GM18870 (cell line): ENCODE results near the gene STAT5B.

Source experiments
- ATAC-seq: cut with Tn5 transposase; IDR thresholded peaks from one replicate; pipeline ENCODE4 v1.9.1; 2021; ENCODE audit warnings: moderate library complexity; ENCODE audit not compliant: unreplicated experiment

STAT5B gene

GRCh38 chr17:42180922-42181850 lies 95.0 kb downstream of the STAT5B start, which contains the start of gene KCNH4:
Gene KCNH4, minus strand, starts transcription at chr17:42181142. Its CDS starts 197 bp downstream, at chr17:42180945.
- ATAC-seq = no peak

DNA sequence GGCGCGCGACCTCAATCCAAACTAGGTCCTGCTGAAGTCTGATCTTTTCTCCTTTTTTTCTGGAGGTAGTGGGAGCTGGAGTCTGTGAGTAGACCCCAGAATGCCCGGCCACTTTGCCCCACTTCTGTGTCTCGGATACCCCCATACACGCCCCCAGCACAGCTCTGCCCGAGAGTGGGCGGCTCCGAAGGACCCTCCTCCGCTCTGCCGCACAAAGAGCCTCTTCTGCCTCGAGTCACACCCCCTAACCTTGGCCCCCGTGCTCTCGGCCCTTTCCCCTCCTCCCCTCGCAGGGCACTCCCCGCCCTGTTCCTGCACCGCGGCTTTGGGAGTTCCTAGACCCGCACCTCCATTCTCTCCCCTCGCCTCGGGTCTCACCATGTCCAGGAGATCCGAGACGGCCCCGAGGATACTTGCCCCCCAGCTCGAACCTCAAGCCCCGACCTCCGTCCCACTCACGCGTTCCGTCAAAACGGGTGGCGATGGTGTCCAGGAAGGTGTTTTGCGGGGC lies 95.7 kb downstream of the STAT5B start:
- no peak for ATAC-seq

DNA sequence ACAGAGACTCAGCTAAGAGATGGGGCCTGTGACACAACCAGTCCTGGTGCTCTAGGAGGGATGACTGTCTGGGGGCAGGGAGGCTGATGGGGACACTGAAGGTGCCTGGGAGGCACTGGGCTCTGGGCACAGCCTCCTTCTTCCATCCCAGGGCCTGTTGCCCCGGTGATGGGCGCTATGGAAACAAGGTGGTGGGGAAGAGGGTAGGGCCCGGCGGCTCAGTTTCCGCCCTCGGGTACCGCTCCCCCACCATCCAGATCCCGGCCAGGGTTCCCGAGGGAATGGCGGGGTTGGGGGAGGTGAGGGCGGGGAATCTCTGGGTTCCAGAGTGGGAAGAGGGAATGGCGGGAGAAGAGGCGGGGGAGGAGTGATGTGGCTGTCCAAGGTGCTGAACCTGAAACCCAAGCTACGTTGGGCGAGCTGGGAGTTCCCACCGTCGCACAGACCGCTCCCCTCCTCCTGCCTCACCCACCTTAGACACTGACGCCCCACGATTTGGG lies 96.2 kb downstream of the STAT5B start:
- no peak for ATAC-seq

DNA sequence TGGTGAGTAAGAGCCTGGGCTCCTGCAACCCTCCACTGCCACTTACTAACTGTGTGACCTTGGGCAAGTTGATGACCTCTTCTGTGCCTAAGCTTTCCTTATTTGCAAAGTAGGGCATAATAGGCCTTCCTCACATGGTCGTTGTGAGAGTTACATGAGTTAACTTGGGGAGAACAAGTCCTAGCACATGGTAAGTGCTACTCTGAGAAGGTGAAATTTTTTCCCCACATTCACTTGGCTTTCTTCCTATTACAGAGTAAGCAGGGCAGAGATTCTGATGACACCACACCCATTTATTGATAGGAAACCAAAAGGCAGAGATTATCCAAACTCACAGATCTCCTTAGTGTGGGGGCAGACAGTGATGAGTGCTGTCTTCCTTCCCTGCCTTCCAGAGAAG lies 96.9 kb downstream of the STAT5B start:
- no peak for ATAC-seq

DNA sequence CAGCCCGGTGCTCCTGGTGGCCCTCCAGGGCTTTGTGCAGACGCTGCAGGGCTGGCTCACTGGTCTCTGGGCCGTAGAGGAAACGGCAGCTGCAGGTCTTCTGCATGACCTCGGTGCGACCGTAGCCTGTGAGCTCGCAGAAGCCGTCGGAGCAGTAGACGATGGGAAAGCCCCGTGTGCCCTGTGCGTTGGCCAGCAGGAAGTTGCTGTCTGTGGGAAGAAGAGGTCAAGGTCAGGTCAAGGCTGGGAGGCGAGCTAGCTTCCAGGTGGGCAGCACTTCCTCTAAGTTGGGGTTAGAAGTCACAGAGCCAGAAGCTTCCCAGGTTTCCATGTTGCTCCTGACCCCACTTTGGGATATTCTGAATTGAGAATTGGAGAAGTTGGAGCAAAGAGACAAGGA lies 97.4 kb downstream of the STAT5B start:
- no peak for ATAC-seq

- ATAC-seq = no peak
These were observed 98.5 kb downstream of the STAT5B start for GRCh38 chr17:42177684-42178083.

- no peak for ATAC-seq
These were observed 101.9 kb downstream of the STAT5B start for GRCh38 chr17:42174126-42174783.

- no peak for ATAC-seq
These were observed 104.4 kb downstream of the STAT5B start for GRCh38 chr17:42171831-42172230.

- ATAC-seq = no peak
These were observed 106.8 kb downstream of the STAT5B start for GRCh38 chr17:42169351-42169750.

DNA sequence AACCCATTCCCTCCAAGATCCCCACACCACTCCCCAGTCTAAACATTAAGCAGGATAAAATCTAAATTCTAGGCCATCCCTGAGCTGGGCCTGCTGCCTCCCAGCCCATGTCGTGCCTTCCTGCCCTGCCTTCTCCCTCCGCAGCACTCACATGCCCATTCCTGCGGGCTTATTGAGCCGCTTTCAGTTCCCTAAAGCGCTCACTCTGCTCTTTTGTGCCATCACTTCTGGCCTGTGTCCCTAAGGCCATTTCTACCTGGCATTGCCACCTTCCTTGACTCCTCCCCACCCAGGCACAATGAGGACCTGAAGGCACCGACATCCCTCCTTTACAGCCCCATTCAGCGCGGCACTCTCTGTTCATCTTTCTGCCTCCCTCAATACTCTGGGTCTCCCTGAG lies 108.4 kb downstream of the STAT5B start:
- ATAC-seq = no peak

DNA sequence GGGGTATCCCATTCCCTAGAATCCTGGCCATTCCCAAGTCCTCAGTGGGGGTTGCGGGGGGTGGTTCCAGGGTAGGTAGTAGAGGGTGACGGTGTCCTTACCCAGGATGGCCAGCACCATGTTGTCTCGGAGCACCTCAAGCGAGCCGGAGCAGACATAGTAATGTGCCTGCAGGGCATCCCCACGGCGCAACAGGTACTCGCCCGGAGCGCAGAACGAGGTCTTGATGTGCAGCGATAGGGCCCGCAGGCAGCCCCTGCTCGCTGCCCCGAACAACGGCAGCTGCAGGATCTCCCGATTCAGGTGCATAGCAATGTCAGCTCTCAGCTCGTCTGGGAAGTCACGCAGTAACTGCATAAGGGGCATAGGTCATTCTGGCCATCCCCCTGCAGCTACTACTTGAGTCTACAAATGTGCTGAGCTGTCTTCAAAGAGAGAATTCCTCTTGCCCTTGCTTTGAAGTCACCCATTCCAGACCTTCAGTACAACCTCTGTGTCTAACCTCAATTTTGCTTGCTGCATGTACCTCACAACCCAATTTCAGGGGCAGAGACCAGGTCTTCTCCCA lies 109.9 kb downstream of the STAT5B start:
- ATAC-seq = no peak

GRCh38 chr17:42165751-42166150 lies 110.4 kb downstream of the STAT5B start:
- no peak for ATAC-seq

GRCh38 chr17:42163696-42164407 lies 112.3 kb downstream of the STAT5B start:
- no peak for ATAC-seq

GRCh38 chr17:42163113-42163512 lies 113.1 kb downstream of the STAT5B start:
- no peak for ATAC-seq

DNA sequence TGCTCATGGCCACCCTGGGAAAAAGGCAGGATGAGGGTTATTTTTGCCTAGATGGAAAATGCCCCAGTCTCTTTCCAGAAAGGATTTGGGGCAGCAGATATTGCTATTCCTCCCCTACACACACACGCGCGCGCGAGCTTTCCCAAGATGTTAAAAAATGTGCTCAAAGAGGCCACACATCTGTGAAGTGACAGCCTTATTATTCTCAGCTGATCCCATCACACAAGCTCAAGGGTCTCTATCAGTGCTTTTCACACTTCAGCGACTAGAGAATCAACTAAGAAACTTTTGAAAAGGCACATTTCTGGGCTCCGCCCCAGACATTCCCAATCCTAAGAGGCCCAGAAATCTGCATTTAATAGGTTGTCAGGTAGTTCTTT lies 115.7 kb downstream of the STAT5B start:
- no peak for ATAC-seq

GRCh38 chr17:42159796-42160530 lies 116.2 kb downstream of the STAT5B start:
- no peak for ATAC-seq

DNA sequence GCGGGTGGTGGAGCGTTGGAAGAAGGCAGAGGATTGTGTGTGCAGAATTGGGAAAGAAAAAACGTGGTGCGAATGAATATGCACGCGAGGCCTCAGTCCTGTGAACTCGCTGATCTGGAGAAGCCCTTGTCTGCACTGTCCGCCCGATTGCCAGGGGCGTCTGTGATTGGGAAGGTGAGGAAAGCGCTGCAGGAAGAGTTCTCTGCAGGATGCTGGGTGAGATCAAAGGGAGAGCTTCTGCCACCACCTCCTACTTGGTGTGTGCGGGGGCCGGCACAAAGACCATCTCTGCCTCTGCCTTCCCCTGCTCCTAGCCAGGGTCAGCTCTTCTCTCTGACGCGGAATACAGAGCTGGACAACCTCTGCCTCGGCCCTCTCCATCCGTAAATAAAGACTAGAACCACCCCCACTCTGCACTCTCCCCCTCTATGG lies 120.6 kb downstream of the STAT5B start:
- no peak for ATAC-seq

GRCh38 chr17:42153919-42154742 lies 122.1 kb downstream of the STAT5B start:
- ATAC-seq = no peak
